GM19455 (cell line): Measurements from ENCODE around the gene GTPBP3.
"Not testable (repeated sequence)": the region's sequence is repeated elsewhere in the genome, so short reads cannot be mapped to it uniquely, and the experiment has no call there.

Source experiments
- ATAC-seq: cut with Tn5 transposase; IDR thresholded peaks from one replicate; pipeline ENCODE4 v1.9.1; 2021; ENCODE audit not compliant: unreplicated experiment

The GTPBP3 gene

DNA sequence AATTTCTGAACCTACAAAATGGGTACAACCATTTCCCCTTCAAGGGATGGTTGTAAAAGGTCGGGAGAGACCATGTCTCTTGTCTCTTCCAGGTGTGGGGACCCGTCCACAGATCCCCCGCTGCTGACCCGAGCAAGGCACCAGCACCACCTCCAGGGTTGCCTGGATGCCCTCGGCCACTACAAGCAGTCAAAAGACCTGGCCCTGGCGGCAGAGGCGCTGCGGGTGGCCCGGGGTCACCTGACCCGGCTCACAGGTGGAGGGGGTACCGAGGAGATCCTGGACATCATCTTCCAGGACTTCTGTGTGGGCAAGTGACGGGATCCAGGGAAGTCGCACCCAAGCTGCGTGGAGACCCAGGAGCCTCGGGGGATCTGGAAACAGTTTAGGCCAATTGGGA lies 4.0 kb downstream of the GTPBP3 start:
- ATAC-seq = no peak

DNA sequence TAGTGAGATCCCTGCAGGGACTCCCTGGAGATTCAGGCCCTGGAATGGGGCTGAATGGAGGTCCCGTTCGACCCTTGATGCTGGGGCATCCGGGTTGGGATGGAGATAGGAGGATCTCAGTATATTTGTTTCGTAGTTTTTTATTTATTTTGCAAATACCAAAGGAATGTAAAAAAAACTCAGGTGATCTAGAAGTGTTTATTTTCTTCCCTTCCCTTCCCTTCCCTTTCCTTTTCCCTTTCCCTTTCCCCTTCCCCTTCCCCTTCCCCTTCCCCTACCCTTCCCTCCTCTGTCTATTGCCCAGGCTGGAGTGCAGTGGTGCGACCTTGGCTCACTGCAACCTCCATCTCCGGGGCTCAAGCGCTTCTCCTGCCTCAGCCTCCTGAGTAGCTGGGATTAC lies 4.5 kb downstream of the GTPBP3 start:
- ATAC-seq = no peak

DNA sequence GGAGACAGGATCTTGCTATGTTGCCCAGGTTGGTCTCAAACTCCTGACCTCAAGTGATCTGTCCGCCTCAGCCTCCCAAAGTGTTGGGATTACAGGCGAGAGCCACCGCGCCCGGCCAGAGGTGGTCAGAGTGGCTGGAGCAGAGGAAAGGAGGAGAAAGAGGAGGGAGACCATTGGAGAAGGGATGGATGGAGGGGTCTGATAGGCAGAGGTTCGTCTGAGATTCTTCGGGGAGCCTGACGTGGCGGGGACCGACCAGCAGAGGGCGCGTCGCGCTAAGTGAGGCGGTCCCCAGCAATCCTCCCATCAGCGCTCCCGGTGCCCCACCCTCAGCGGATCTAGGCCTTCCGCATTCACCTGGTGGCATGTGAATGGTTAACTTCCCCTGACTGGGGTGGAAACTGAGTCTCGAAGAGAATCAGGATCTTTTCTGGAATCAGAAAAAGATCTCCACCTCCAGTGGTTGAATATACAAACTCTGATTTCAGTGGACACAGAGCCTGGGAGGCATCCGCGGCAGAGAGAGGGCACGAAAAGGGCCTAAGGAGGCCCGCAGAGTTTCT lies 8.8 kb downstream of the GTPBP3 start:
- no peak for ATAC-seq

DNA sequence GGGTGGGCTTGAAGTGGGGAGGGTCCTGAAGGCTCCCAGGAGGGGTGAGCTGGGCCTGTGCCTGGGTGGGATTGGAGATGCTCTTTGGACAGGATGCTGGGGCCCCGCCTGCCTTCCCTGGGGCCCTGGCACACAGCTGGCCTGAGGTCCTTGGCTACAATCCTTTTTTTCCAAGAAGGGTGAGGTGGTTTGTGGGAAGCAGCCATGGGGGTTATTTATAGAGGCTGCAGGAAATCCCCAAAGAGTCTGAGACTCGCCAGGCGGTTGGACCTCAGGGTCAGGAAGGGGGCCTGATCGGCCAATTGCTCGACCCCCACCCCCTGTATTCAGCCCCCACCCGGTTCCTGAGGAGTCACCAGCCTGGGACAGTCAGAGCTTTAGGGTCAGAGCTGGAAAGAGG lies 10.0 kb downstream of the GTPBP3 start:
- ATAC-seq = no peak

DNA sequence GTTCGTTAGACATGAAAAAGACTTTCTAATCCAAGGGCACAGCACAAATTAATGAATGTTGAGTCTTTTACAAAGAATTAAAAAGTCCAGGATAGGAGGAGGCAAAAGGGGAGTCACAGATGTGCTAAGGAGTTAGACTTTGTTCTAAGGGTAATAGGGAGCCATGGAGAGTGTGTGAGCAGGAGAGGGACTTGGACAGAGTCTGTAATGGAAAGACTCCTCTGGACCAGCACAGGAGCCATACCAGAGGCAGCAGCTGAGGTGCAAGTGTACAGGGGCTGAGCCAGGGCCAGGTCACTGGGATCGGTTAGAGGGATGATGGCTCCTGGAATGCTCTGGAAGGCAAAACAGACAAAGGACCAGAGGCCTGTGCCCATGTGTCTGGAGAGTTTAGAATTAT lies 10.5 kb downstream of the GTPBP3 start:
- no peak for ATAC-seq

DNA sequence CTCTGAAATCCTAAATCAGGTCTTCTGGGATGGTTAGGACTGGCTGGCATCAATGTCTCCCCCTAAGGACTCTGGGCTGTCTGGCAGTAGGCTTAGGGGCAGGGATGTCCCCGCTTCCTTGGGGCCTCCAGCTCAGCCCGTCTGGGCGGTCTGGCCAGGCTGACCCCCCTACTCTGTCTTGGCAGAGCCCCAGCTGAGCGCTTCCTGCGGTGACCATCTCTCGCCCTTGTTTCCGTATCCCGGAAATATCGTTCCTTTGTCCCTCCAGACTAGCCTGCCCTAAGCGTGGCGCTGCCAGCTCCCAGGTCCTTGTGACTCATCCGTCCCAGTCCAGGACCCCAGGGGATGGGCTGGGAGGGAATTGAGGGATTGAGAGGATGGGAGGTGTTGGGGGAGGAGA lies 11.3 kb downstream of the GTPBP3 start:
- ATAC-seq = no peak

DNA sequence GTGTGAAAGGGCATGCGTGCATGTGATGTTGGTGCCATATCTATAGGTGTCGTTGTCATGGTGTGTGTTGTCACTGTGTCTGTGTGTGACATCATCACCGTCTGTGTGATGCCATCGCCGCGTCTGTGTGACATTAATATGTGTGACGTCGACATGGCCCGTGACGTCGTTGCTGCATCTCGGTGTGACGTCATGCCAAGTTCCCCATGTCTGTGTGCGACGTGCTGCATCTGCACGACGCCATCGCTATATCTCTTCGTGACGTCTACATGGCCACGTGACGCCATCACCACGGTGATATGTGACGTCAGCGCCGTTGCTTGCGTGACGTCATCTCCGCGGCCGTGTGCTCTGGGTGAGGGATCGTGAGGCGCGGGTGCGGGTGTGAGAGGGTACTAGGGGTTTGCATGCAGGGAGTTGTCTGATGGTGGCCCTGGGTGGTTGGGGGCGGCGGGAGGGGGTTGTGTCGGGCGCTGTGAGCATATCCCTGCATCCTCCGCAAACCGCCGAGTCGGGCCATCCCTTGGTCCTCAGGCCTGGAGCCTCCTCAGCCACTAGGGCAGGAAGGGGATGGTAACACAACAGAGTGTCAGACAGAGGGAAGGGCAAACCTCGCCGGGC lies 14.6 kb downstream of the GTPBP3 start:
- ATAC-seq = no peak

DNA sequence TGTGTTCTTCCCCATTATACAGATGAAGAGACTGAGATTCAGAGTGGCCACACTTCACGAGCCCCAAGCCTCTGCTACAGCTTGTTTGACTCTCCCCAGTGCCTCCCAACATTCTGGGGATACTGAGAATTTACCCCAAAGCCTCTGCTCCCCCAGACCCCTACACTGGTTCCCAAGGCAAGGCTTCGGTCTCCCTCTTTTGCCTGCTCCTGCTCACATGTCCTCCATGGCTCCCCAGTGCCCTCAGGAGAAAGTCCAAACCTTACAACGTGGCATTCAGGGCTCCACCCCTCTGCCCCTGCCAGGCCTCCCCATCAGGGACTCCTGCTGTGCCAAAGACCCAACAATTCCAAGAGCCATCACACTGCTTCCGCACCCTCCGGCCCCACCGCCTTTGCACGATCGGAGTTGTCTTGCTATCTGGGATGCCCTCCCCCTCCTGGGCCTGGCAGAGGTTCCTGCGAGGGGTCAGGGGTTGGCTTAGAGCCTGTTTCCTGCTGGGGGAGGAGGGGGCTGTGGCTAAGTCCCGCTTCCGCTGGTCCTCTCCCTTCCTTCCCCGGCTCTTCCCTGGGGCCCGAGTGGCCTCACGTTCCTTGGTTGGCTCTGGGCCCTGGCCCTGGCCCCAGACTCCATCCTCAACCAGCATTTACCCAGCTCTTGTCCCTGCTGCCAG lies 15.4 kb downstream of the GTPBP3 start:
- ATAC-seq = no peak

DNA sequence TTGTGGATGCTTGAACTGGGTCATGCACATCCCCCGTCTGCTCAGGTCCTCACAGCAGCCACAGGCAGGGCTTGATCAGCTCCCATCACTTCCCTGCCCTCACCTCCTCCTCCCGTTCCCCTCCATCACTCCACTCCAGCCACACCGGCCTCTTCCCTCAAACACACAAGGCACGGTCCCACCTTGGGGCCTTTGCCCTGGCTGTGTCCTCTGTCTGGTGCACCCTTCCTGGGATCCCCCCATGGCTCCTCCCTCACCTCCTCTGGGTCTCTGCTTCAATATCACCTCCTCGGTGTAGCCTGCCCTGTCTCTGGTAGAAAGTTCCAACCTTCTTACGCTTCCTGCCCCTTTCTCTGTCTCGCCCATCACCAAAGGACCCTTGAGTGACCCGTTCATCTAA lies 16.0 kb downstream of the GTPBP3 start:
- ATAC-seq = no peak

DNA sequence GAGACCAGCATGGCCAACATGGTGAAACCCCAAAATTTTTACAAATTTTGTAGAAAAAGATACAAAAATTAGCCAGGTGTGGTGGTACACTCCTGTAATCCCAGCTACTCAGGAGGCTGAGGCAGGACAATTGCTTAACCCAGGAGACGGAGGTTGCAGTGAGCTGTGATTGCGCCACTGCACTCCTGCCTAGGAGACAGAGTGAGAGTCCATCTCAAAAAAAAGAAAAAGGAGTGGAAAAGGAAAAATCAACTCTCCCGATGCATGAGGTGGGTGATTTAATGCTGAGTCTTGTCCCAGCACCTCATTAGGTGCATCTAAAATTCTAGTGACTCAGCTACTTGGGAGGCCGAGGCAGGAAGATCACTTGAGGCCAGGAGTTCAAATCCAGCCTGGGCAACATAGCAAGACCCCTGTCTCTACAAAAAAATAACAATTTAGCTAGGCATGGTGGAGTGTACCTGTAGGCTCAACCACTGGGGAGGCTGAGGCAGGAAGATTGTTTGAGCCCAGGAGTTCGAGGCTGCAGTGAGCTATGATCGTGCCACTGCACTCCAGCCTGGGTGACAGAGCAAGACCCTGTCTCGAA lies 19.8 kb downstream of the GTPBP3 start:
- no peak for ATAC-seq

DNA sequence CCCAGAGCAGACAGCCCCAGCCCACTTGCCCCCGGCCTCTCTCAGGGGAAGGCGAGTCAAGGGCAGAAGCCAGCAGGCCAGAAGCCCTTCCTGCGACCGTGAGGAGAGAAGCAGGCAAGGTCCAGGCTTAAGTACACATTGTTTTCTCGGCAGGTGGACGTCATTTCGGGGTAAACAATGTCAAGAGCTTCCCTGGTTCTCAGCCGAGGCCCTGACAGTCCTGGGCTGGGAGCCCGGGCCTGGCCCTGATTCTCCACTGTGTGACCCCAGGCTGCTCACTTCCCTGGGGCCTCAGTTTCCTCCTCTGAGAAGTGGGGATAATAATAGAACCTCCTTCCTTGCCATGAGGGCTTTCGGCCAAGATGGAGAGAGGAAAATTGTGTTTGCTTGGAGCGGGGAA lies 20.4 kb downstream of the GTPBP3 start:
- no peak for ATAC-seq

DNA sequence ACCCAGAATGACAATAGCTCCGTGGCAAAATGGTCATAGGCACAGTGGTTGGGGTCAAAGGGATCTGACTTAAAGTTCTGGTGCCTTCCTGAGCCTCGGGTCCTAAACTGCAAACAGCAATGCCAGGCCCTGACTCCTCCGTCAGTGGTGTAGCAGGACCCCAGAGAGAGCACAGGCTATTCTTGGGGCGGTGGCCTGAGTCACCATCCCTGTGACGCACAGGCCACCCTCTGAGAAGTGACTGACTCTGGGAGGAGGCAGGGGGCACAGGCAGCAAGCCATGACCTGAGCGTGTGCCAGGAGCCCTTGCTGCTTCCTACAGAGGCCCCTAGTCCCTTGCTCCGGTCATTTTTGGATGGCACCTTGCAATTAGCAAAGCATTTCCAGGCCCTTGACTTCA lies 21.0 kb downstream of the GTPBP3 start:
- no peak for ATAC-seq

DNA sequence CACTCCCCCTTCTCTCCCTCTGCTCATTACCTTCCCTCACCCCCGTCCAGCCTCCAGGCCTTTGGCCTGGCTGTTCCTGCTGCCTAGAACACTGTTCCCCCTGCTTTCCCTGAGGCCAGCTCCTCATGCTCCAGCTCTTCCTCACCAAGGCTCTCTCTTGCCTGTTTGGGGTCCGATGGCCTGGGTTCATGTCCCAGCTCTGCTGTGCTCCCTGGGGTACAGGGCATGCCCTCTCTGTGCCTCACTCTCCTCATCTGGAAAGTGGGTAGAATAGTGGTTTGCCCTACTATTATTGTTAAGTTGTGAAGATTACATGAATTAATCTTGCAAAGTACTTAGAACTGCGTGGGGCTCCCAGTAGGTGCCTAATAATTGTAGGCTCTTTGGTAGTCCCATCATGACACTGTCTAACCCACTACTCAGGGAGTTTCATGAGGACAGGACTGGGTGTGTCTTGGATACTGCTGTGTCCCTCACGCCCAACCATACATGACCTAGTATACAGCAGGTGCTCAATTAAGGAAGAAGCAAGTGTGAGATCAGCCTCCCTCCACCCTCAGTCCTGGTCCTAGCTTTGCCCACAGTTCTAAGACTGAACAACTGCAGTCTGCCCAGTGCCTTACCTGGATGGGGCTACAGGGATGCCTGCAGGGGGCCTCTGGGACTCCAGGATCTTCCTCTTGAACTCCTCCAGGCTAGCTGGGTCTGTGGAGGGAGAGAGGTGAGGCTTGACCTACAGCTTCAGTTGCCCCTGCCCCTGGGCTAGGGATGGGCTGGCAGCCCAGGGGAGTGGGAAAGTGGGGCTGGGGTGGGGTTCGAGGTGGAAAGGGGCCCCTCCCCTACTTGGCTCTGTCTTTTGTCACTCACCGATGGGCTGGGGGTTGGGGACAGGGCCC lies 22.8 kb downstream of the GTPBP3 start:
- ATAC-seq = no peak

DNA sequence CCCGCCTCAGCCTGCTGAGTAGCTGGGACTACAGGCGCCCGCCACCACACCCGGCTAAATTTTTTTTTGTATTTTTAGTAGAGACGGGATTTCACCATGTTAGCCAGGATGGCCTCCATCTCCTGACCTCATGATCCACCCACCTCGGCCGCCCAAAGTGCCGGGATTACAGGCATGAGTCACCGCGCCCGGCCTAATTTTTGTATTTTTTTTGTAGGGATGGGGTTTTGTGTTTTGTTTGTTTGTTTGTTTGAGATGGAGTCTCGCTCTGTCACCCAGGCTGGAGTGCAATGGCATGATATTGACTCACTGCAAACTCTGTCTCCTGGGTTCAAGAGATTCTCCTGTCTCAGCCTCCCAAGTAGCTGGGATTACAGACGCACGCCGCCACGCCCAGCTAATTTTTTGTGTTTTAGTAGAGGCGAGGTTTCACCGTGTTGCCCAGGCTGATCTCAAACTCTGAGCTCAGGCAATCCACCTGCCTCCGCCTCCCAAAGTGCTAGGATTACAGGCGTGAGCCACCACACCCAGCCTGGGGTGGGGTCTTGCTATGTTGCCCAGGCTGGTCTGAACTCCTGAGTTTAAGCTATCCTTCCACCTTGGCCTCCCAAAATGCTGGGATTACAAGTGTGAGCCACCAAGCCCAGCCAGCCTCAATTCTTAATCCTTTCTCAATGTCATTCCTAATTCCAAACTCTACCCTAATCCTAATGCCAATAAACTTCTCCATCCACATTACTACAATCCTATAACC lies 26.7 kb downstream of the GTPBP3 start:
- not testable (repeated sequence) for ATAC-seq

DNA sequence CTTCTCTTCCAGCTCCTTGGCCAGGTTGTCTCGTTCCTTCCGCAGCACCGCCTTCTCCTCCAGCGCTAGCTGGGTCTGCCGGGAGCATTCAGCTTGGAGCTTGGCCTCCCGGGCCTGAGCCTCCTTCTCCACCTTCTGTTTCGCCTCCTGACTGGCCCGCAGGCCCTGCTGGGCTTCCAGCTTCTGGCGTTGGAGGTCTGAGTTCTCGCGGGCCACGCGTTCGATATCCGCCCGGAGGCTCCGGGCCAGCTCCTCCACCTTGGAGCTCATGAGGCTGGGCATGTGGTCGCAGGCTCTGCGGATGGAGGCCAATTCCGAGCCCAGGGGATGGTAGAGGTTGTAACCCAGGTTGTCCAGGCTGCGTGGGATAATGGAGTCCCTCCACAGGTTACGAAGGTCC lies 28.0 kb downstream of the GTPBP3 start:
- ATAC-seq = no peak

DNA sequence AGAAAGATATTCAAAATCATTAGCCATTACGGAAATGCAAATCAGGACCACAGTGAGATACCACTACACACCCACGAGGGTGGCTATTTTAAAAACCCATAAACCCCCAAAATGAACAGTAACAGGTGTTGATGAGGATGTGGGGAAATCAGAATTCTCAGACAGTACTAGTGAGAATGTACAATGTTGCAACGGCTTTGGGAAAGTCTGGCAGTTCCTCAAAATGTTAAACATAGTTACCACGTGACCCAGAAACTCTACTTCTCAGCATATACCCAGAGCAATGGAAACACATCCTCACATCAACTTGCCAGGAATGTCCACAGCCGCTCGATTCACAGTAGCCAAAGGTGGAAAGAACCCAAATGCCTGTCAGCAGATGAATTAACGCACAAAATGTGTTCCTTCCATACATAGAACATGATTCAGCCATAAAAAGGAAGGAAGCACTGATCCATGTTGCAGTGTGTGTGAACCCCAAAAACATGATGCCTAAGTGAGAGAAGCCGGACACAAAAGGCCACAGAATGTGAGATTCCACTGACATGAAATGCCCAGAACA lies 32.8 kb downstream of the GTPBP3 start:
- ATAC-seq = no peak

DNA sequence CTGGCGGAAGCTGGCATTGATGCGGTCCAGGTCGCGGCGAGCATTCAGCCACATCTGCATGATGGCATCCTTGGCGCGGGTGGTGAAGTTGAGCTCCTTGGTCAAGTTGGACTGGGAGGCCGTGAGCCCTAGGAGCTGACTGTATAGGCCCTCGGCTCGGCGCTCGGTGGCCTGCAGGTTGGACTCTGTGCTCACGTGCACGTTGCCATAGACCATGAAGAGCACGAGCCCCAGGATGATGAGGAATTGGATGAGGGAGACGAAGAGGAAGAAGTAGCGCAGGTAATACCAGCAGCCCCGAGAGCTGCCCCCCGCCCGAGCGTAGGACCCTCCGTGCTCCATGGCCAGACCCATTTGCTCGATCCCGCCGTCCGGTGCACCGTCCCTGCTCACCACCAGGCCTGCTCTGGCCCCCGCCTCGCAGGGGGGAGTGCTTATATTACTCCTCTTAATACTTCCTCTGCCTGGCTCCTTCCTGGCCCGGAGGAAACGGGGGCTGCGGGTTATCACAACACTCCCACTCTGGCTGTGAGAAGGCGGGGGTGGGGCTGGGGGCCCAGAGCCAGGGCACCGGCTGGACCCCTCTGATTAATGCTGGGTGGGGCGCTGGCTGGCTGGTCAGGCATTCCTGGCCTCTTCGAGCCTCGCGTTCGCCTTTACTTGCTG lies 39.7 kb downstream of the GTPBP3 start, which contains the start of gene PLVAP:
PLVAP (minus strand) TSS at position 408 of the 666 bp plus-strand sequence; CDS start at position 354, 54 bp downstream.
- no peak for ATAC-seq

DNA sequence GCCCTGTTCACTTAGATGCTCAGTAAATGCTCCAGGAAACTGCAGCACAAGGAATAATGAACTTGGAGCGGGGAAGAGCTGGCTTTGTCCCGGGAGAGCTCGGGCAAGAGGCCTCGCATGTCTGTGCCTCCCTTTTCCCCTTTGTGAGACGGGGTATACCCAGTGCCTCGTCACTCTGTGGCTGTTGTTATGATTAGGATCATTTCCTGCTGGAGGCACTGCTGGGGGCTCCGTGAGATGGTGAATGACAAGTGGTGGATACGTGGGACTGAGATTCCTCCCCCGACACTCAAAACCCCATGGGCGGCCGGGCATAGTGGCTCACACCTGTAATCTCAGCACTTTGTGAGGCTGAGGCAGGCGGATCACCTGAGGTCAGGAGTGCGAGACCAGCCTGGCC lies 40.9 kb downstream of the GTPBP3 start:
- ATAC-seq = no peak

DNA sequence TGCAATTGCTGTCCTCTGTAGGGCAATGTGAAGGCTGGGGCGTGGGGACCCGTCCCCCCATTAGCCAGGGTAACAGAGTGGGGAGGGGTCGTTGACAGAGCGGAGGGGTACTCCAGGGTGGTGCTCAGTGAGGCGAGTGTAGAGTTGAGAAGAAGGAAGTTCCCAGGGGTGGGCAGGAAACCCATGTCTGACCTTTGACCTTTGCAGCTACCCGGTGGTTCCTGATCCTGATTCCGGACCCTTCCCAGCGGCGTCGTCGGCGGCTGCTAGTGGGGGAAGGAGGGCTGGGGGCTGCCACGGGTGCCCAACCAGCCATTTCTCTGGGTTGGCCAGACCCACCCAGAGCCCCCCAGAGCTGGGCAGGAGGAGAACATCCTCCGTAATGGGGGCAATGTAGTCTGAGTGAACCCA lies 41.9 kb downstream of the GTPBP3 start:
- ATAC-seq = no peak
